CD4-positive, alpha-beta T cell (primary cell): ENCODE data around the gene KPNA1. TPM values are rescaled to one million over a fixed set of nuclear protein-coding genes. Genes with fewer than 3 reads are reported as not detected.

Experiments used
- ATAC-seq: fragments of 200-7000 bp; cut with Tn5 transposase; one replicate; pipeline ENCODE4 v1.10.0; 2022; ENCODE audit warnings: mild to moderate bottlenecking; ENCODE audit not compliant: poor library complexity
- CTCF ChIA-PET: fragments of 350-600 bp; sonication (Branson Sonifier 250); formaldehyde crosslinking; loops from one replicate; lab custom pipeline; 2021; ENCODE audit warnings: antibody characterized with exemption, inconsistent platforms; lab: Charles Lee
- POLR2A ChIA-PET: fragments of 350-600 bp; sonication (Branson Sonifier 250); formaldehyde crosslinking; loops from one replicate; lab custom pipeline; 2021; ENCODE audit warnings: antibody characterized with exemption, inconsistent platforms; lab: Charles Lee
- DNase-seq, 14 experiments: peaks; one replicate each; pipeline ENCODE4 v3.0.0-alpha.2; 2013 to 2020; ENCODE audit warnings: mixed read lengths in 2 of 14
- H3K27ac ChIP-seq, 2 donors: one replicate each; pipeline versions ENCODE4 v1.5.1 to v1.7.0; 2013; ENCODE audit warnings: low read length in 2 of 2, low read depth in 1 of 2, mild to moderate bottlenecking in 1 of 2
- H3K27me3 ChIP-seq, 2 experiments: 1 replicate in 1 of 2; 2 replicates in 1 of 2; pipeline versions ENCODE4 v1.6.1 to v1.7.0; 2013; ENCODE audit warnings: low read length in 2 of 2, control low read depth in 1 of 2, mild to moderate bottlenecking in 1 of 2, moderate library complexity in 1 of 2; ENCODE audit not compliant: insufficient read depth in 2 of 2, control insufficient read depth in 1 of 2
- H3K36me3 ChIP-seq: one replicate; pipeline ENCODE4 v1.6.1; 2013; ENCODE audit warnings: low read length, control low read depth; ENCODE audit not compliant: insufficient read depth
- H3K4me1 ChIP-seq: one replicate; pipeline ENCODE4 v1.6.1; 2013; ENCODE audit warnings: low read length, control low read depth; ENCODE audit not compliant: insufficient read depth
- H3K4me3 ChIP-seq: one replicate; pipeline ENCODE4 v1.5.1; 2013; ENCODE audit warnings: mild to moderate bottlenecking, low read length, moderate library complexity
- H3K9me3 ChIP-seq, 2 experiments: 1 replicate in 1 of 2; 2 replicates in 1 of 2; pipeline versions ENCODE4 v1.6.1 to v1.7.0; 2013; ENCODE audit warnings: low read length in 2 of 2, mild to moderate bottlenecking in 2 of 2, control low read depth in 1 of 2, moderate library complexity in 1 of 2; ENCODE audit not compliant: control insufficient read depth in 1 of 2, insufficient read depth in 1 of 2
- H3K27ac Mint-ChIP-seq: one replicate; pipeline ENCODE4 v1.8.0; 2020; ENCODE audit warnings: mixed read lengths
- H3K27me3 Mint-ChIP-seq: one replicate; pipeline ENCODE4 v1.8.0; 2021; ENCODE audit warnings: mixed read lengths
- H3K36me3 Mint-ChIP-seq: one replicate; pipeline ENCODE4 v1.8.0; 2021; ENCODE audit warnings: low read depth, mixed read lengths
- H3K4me1 Mint-ChIP-seq: one replicate; pipeline ENCODE4 v1.8.0; 2021; ENCODE audit warnings: low read depth, mixed read lengths
- H3K4me3 Mint-ChIP-seq: one replicate; pipeline ENCODE4 v1.8.0; 2020; ENCODE audit warnings: mild to moderate bottlenecking, mixed read lengths
- H3K9me3 Mint-ChIP-seq: one replicate; pipeline ENCODE4 v1.8.0; 2020; ENCODE audit warnings: mixed read lengths
- CTCF ChIP-seq: fragments of 200-600 bp; IDR thresholded peaks from one replicate; pipeline ENCODE4 v1.8.0; 2022; ENCODE audit warnings: antibody characterized with exemption, mild to moderate bottlenecking
- intact Hi-C, 2 experiments: fragments of 100-400 bp; cut with DNase I in 1 of 2; cut with micrococcal nuclease in 1 of 2; formaldehyde crosslinking; loops; one replicate each; pipeline versions ENCODE4 v1.15.1 to v1.9.0; 2023 to 2025; cut with DNase I, micrococcal nuclease
- total RNA-seq, 174 experiments: library from RNA in 2 of 174; stranded (reverse) in 2 of 174; gene quantifications; one replicate each; pipeline ENCODE4 v1.2.3 and lab custom pipeline; 2021 to 2026

Gene KPNA1
- total RNA-seq, 2 experiments from 2014 or later: 46.2 to 49.8 TPM

- Histone ChIP-seq H3K4me3 (peak overlapping the region; percentile 92), H3K27me3 (no peaks in the 10 kb centered on the region), H3K36me3 (peaks cover 39% of the 10 kb centered on the region), H3K9me3 (no peaks in the 10 kb centered on the region), H3K27ac (peak overlapping the region; percentile 83 to 88), H3K4me1 (peaks cover 67% of the 10 kb centered on the region)
- Mint-ChIP-seq H3K9me3 (no peaks in the 10 kb centered on the region), H3K27ac (peak overlapping the region; percentile 89), H3K4me3 (peak overlapping the region; percentile 95), H3K27me3 (no peaks in the 10 kb centered on the region), H3K4me1 (peaks cover 78% of the 10 kb centered on the region), H3K36me3 (peaks cover 77% of the 10 kb centered on the region)
- ATAC-seq: peak; percentile 6
- ChIA-PET CTCF (interaction anchor here (1.0 to 7.0 kb wide), 3 partner anchors 16 to 180 kb away, joined by 3 to 45 read pairs (median 4); partner anchors contain the start of gene FAM162A), POLR2A (interaction anchor here (0.5 to 8.6 kb wide), 16 partner anchors 8 to 958 kb away, joined by 3 to 94 read pairs (median 5); partner anchors contain the start of genes FAM162A, HSPBAP1, KPNA1 and PARP14)
- DNase-seq: peak in 6 of 14 experiments; percentile 13 to 47 (median 23)
- intact Hi-C loops: loop anchor here (2.0 to 10.0 kb wide), 8 partner anchors 15 to 1019 kb away; partner anchors contain the start of genes POLQ (in 2 of the 2), SEC22A (in 2 of the 2), FAM162A (in 1 of the 2) and HSPBAP1 (in 1 of the 2)
- TF ChIP-seq CTCF: no peak
Measured at GRCh38 chr3:122563717-122564025, 48.9 kb upstream of the KPNA1 start.

- ChIA-PET POLR2A (interaction anchor here (1.0 to 8.6 kb wide), 5 partner anchors 11 to 230 kb away, joined by 3 to 94 read pairs (median 9); partner anchors contain the start of genes FAM162A, HSPBAP1, PARP14 and PARP15), CTCF (interaction anchor here (7.0 kb wide), 1 partner anchor 116 kb away, joined by 45 read pairs; no protein-coding TSS in a partner anchor)
- Histone ChIP-seq H3K27me3 (no peaks in the 10 kb centered on the region), H3K36me3 (peaks cover 40% of the 10 kb centered on the region), H3K4me1 (peaks cover 63% of the 10 kb centered on the region), H3K4me3 (peak overlapping the region; percentile 92), H3K27ac (peak overlapping the region; percentile 83 to 88), H3K9me3 (no peaks in the 10 kb centered on the region)
- intact Hi-C loops: loop anchor here (5.0 to 10.0 kb wide), 7 partner anchors 181 to 1018 kb away; partner anchors contain the start of genes POLQ (in 2 of the 2), SEC22A (in 2 of the 2), FAM162A (in 1 of the 2) and HSPBAP1 (in 1 of the 2)
- Mint-ChIP-seq H3K4me1 (peaks cover 73% of the 10 kb centered on the region), H3K27ac (peak overlapping the region; percentile 89), H3K27me3 (no peaks in the 10 kb centered on the region), H3K9me3 (no peaks in the 10 kb centered on the region), H3K36me3 (peaks cover 75% of the 10 kb centered on the region), H3K4me3 (peak overlapping the region; percentile 95)
- DNase-seq (no peak), ATAC-seq (no peak)
- no peak for TF ChIP-seq CTCF
Measured at GRCh38 chr3:122562923-122563716, 48.4 kb upstream of the KPNA1 start.

- ATAC-seq (peak; percentile 22), DNase-seq (peak in 13 of 14 experiments; percentile 7 to 82 (median 45))
- Histone ChIP-seq H3K36me3 (peaks cover 42% of the 10 kb centered on the region), H3K27ac (no peak overlapping the region), H3K9me3 (no peaks in the 10 kb centered on the region), H3K27me3 (no peaks in the 10 kb centered on the region), H3K4me3 (no peak overlapping the region), H3K4me1 (peaks cover 41% of the 10 kb centered on the region)
- peak; percentile 82 for TF ChIP-seq CTCF
- ChIA-PET POLR2A (interaction anchor here (0.8 to 8.6 kb wide), 2 partner anchors 67 to 118 kb away, joined by 3 to 94 read pairs; partner anchors contain the start of gene PARP14), CTCF (interaction anchor here (0.7 to 7.0 kb wide), 3 partner anchors 21 to 119 kb away, joined by 3 to 45 read pairs (median 4); no protein-coding TSS in a partner anchor)
- peaks cover 78% of the 10 kb centered on the region for H3K36me3 Mint-ChIP-seq
- intact Hi-C loops: loop anchor here (1.0 to 10.0 kb wide), 9 partner anchors 119 to 1016 kb away; partner anchors contain the start of genes POLQ (in 2 of the 2), SEC22A (in 2 of the 2), FAM162A (in 1 of the 2) and HSPBAP1 (in 1 of the 2)
- no peaks in the 10 kb centered on the region for H3K9me3 Mint-ChIP-seq
- peak overlapping the region; percentile 79 for H3K27ac Mint-ChIP-seq
- H3K4me1 Mint-ChIP-seq: peaks cover 53% of the 10 kb centered on the region
- H3K4me3 Mint-ChIP-seq: peak overlapping the region; percentile 76
- no peaks in the 10 kb centered on the region for H3K27me3 Mint-ChIP-seq
Measured at GRCh38 chr3:122560680-122561079, 45.9 kb upstream of the KPNA1 start.
